AG08396 (cell line): ENCODE results near the gene RBM22.

Experiments used
- DNase-seq: peaks from one replicate; pipeline ENCODE4 v3.0.0; 2012; ENCODE audit warnings: low spot score, mixed read lengths

RBM22 gene

DNA sequence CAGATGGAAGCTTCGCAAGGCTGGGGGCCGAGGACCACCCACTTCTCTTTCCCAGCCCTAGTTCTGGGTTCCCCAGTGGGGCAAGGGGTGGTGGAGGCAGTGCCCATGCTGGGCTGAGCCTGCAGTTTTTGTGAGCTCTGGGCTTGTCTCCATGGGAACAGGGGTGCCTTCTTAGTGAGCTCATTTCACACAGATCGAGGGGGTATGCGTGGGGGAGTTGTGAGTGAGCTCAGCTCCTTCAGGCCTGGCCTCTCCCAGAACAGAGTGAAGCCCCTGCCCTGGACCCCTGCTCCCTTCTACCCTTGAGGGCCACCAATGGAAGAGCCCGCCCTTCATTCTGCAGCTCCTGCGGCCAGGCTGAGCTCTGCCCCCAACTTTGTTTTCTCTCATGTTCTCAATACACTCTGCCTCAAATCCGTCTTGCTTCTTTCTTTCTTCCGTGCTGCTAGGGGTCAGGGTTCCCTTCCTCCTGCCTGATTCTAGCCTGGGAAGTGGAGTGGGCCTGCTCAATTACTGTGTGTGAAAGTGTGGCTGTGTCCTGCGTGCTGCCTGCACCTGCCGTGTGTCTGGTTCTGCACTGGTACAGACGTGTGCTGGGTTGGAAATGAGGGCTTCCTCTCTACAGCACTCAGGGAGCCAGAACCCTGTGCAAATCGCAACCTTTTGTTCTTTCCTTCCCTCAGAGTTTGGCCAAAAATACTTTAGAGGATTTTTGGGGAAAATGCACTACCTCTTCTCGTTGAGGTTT is 48.8 kb downstream of the RBM22 start:
- DNase-seq, result no peak

DNA sequence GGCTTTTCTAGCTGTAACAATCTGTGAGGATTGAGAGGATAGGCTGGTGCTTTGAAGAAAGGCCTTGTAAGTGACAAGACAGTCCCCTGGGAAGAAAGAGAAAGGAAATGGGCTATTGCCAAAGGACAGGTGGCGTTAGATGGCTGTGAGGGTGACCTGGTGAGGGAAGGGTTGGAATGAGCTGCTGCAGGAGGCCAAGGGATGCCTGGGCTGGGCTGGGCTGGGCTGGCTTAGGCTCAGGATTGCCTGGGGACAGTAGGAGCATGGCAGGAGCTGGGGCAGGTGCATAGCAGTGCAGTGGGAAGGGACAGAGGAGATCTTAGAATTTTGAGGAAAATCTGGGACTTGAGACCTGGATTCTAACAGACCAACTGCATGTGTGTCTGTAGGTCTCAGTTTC is 49.5 kb downstream of the RBM22 start:
- no peak for DNase-seq

DNA sequence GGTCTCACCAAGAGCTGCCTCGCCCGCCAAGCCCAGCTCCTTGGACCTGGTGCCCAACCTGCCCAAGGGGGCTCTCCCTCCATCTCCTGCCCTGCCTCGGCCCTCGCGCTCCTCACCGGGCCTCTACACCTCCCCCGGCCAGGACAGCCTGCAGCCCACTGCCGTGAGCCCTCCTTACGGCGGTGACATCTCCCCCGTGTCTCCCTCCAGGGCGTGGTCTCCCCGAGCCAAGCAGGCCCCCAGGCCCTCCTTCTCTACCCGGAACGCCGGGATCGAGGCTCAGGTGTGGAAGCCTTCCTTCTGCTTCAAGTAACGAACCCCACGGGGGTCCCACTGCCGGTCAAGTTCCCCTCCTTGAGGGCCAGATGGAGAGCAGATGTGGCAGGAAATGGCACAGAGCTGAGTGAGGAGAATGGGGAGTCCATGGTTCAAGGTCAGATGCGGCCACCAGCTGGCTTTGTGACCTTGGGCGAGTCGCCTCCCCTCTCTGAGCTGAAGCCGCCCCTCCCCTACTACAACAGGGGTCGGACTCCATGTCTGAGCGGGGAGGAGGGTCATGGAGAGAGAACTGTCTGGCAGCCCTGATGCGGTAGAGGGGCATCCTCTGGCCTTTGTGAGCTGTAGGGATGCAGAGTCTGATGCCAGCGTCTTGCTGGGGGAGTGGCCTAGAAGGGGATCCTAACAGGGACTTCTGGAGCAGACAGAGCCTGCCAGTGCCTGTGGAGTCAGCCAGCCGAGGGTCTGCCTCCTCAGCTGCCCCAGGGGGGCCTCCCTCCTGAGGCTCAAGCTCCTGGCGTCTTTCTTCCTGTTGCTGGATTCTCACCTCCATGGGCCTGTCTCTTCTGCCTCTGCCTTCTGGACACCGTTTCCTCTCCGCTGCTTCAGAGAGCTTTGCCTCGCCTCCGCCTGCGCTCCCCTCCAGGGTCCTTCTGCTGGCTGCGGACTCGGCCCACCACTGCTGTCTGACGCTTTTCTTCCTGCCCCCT is 50.5 kb downstream of the RBM22 start:
- no peak for DNase-seq

DNA sequence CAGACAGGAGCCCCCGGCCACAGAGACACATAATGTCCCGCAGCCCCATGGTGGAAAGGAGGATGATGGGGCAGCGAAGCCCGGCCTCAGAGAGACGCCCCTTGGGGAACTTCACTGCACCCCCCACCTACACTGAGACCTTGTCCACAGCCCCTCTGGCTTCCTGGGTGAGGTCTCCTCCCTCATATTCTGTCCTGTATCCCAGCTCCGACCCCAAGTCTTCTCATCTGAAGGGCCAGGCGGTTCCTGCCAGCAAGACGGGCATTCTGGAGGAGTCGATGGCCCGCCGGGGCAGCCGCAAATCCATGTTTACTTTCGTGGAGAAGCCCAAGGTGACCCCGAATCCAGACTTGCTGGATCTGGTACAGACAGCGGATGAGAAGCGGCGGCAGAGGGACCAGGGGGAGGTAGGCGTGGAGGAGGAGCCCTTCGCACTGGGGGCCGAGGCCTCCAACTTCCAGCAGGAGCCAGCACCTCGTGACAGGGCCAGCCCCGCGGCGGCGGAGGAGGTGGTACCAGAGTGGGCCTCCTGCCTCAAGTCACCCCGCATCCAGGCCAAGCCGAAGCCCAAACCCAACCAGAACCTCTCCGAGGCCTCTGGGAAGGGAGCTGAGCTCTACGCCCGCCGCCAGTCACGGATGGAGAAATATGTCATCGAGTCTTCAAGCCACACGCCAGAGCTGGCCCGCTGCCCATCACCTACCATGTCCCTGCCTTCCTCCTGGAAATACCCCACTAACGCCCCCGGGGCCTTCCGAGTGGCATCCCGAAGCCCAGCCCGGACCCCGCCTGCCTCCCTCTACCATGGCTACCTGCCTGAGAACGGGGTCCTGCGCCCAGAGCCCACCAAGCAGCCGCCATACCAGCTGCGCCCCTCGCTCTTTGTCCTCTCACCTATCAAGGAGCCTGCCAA is 51.5 kb downstream of the RBM22 start:
- no peak for DNase-seq

DNA sequence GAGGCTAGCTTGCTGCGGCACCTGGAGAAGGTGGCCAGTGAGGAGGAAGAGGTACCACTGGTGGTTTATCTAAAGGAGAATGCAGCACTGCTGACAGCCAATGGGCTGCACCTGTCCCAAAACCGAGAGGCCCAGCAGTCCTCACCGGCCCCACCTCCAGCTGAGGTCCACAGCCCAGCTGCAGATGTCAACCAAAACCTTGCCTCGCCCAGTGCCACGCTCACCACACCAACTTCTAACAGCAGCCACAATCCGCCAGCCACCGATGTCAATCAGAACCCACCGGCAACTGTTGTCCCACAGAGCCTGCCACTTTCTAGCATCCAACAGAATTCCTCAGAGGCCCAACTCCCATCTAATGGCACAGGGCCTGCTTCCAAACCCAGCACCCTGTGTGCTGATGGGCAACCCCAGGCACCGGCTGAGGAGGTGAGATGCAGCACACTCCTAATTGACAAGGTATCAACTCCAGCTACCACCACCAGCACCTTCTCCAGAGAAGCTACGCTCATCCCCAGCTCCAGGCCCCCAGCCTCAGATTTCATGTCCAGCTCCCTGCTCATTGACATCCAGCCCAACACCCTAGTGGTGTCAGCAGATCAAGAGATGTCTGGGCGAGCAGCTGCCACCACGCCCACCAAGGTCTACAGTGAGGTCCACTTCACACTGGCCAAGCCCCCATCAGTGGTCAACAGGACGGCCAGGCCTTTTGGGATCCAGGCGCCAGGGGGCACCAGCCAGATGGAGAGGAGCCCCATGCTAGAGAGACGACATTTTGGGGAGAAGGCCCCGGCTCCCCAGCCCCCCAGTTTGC is 52.4 kb downstream of the RBM22 start:
- DNase-seq, result no peak

DNA sequence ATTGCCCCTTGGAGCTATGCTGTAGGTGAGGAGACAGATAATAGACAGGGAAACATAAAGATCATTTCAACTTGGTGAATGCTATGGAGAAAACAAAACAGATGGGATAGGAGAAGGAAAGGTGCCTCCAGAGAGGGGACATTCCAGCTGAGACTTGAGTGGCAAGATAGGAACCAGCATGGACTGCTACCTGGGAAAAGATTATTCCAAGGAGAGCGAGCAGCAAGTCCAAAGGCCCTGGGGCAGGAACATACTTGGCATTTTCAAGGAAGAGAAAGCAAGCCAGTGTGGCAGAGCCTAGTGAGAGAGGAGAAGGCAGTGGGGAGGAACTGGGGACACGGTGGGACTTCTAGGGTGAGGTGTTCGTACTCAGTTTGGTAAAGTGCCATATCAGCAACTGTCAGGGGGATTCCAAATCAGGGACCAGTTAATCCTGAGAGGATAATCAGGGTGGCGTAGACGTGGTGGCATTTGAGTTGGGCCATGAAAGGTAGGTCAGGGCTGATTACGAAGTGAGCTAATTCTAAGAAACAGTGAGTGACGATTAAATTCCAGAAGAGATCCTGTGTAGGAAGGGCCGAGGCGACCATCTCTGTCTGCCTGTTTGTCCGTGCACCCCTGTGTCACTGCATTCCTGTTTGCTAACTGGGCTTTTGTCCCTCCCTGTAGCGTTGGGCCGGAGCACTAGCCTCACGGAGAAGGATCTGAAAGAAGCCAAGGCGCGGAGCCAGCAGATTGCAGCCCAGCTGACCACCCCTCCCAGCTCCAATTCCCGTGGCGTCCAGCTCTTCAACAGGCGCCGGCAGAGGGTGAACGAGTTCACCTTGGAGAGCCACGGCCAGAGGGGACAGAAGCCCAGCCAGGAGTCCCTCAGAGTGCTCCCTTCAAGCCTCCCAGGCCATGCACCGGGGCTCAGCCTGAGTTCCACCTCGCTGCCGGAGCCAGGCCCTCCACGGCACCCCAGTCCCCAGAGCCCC is 53.3 kb downstream of the RBM22 start:
- no peak for DNase-seq

DNA sequence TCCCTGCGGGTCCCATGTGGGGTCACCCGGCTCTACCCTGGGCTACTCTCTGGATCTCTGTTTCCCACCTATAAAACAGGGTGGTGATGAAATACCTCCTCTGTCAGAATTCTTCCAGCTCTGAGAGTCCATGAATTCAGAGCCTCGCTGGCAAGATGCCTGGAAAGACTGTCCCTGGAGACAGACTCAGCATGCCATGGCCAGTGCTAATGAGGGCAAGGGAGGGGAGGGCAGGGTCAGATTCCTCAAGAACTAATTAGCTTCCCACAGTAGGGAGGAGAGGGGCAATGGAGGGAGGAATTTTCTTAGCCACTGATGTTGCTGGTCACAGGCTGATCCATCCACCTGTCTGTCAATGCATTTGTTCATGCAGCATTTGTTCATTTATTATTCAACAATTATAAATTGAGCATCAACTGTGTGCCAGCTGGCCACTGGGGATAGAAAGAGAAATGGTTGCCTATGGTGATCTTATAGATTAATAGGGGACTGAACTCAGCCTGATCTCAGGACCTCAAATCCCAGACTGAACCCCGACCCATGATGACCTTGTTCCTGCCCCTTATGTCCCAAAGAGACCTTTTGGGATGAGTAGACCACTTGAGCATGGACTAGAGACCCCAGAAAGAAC is 55.7 kb downstream of the RBM22 start:
- DNase-seq, result peak; percentile 72

DNA sequence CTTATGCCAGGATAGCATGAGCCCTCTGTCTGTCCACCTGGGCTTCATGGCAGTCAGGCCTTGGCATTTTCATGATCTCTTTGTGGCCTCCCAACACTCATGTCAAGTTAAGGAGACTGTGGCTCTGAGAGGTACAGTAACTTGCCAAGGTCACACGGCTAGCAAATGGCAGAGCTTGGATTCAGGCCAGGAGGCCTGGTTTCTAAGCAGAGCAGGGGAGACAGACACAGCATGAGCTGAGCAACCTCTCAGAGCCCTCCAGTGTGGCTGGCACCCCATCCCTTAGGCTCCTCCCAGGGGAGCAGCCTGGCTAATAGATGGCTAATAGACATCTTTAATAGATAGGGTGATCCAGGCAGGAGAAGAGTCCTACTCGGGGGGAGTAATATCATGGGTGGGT is 56.3 kb downstream of the RBM22 start:
- DNase-seq, result no peak

DNA sequence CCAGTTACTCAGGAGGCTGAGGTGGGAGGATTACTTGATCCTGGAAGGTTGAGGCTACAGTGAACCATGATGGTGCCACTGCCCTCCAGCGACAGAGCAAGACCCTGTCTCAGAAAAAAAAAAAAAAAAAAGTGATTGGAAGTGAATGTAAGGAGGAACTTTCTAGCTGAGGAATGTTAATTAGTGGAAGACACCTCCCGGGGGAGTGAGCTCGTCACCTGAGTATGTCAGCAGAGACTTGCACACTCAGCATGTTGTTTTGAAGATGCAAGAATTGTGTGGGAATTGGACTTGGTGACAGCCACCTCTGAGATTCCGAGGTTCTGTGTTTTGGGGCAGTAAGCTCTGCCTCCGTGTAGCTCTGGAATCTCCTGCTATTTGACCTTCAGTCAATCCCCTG is 56.8 kb downstream of the RBM22 start:
- DNase-seq, result no peak

DNA sequence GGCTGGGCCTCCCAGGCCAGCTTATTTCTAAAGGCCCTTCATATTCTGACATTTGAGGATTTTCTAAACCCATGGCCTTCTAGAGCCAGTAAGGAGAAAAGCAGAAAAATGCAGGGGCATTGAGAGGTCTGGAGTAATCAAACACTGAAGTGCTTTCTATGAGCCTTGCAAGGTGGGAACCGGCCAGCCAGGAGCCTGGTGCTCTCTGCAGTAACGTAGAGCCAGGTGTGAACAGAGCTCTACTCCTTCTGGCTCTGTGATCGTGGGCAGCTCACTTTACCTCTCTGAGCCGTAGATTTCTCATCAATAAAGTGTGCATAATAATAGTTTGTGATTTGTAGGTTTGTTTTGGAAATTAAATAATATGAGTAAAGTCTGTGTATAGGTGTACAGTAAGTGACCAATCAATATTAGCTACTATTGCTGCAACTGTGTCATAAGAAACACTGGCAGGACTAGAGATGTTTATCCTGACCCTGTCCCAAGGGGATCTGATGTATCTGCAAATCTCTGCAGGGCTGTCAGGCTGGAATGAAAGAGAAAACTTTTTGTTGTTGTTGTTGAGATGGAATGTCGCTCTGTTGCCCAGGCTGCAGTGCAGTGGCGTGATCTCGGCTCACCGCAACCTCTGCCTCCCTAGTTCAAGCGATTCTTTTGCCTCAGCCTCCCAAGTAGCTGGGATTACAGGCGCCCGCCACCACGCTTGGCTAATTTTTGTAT is 57.7 kb downstream of the RBM22 start:
- DNase-seq, result no peak

DNA sequence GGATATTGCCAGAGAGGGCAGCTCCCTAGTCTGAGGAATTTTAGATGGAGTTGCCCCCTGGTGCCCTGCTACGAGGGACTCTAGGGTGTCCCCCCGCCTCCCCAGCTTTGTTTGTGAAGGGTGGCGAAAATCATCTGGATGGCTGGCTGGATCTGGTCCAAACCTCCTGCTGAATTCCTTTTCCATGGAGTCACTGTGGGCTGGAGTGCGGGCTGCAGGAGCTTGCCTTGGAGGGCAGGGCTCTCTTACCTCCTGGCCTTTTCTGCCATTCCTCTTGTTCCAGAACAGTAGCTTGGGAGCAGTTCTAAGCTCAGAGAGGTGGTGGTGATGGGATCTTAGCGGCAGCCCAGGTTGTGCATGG is 58.3 kb downstream of the RBM22 start:
- peak; percentile 86 for DNase-seq

DNA sequence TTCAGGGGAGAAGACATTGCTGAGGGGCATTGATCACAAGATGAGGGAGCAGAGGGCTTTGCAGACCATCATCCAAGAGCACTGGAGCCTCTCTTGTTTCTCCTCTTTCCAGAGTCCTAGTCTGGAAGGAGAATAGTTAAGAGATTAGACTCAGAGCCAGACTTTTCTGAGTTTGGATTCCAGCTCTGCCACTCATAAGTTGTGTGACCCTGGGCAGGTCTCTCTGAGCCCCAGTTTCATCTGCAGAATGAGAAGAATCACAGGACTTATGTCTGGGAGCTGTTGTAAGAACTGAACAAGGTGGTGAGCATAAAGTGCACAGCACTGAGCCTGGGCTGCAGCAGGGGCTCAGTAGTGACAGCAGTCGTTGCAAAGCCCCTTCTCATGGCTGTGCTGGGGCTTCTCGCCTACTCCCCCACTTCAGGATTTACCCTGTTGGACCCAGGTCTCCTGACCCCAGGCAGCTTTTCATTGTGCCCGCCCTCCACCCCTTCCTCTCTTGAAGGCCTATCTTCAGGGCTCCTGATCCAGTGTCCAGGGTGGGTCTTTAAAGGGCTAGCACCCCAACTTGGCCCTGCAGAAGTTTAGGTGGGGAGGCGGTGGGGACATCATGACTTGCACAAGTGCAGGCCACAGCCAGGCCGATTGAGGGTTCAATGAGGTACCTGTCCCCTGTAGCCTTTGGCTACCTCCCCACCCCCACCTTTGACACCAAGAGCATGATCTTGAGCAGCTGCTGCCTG is 58.9 kb downstream of the RBM22 start:
- DNase-seq, result no peak

DNA sequence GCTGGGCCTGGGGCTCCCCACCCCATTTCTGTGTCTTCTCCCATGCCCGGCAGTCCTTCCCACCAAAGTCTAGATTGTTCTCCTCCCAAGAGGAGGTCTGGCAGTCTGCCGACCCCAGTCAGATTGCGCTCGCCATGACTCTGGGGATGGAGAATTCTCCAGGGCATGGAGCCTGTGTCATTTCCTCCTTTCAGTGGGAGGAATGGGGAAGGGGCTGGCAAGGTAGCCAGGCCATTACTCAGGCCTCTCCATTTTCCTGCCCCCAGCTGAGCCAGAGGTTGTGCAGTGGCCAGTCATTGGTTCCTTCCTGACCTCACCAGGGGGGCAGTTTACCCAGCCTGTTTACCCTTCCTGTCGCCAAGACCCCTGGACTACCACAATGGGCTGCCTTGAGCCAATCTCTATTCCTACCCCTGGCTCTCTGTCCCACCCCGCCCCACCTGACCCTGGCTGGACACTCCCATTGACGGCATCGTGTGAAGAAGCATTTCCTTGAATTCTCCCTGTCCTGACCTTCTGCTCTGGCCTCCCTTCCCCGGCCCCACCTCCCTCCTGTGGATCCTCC is 59.8 kb downstream of the RBM22 start:
- DNase-seq, result no peak
